Kidney epithelial cell (primary cell): ENCODE data around the gene STAG1. TPM values are rescaled to one million over a fixed set of nuclear protein-coding genes. Genes with fewer than 3 reads are reported as not detected.

Source experiments
- DNase-seq: peaks from one replicate; pipeline ENCODE4 v3.0.0-alpha.2; 2010; ENCODE audit warnings: low read depth
- H3K27me3 ChIP-seq: 2 replicates; pipeline ENCODE4 v1.6.0; 2011; ENCODE audit warnings: low read length; ENCODE audit not compliant: control insufficient read depth, insufficient read depth
- H3K36me3 ChIP-seq: 2 replicates; pipeline ENCODE4 v1.5.1; 2011; ENCODE audit warnings: low read length; ENCODE audit not compliant: control insufficient read depth, insufficient read depth
- H3K4me3 ChIP-seq: 2 replicates; pipeline ENCODE4 v1.5.1; 2011; ENCODE audit warnings: low read depth, mild to moderate bottlenecking, control low read depth, low read length
- total RNA-seq: library from RNA; depleted of rRNA; stranded (reverse); fragments of >200 nt; gene quantifications from 2 replicates; pipeline ENCODE4 v1.2.3, GENCODE V29; 2015
- TF ChIP-seq, protein P1 (sequence below): IDR thresholded peaks from 2 replicates; pipeline ENCODE4 v1.5.1; 2011; ENCODE audit warnings: mild to moderate bottlenecking, moderate library complexity, low read length, control low read depth, inconsistent platforms; ENCODE audit not compliant: insufficient read depth, poor library complexity, severe bottlenecking

STAG1 gene
- total RNA-seq, 1 donor from 2014 or later, result 20.7 TPM

DNA sequence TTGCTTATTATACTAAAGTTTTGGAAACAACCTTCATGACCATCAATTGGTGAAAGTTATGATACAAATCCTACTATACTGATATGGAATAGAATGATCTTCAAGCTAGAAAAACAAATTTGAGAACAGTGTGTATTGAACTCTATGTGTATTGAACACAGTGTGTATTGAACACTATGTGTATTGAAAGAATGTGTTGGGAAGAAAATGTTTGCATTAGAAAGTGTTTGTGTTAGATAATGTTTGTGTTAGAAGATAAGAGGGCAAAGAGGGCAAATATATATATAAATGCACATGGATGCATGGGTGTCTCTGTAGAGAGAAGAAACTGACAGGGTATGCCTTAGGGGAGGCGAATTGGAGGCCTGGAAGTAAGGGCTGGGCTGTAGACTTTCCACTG lies 459.7 kb downstream of the STAG1 start:
- Histone ChIP-seq H3K27me3 (no peaks in the 10 kb centered on the region), H3K4me3 (no peak overlapping the region), H3K36me3 (no peaks in the 10 kb centered on the region)
- no peak for DNase-seq
- TF ChIP-seq, protein P1, sequence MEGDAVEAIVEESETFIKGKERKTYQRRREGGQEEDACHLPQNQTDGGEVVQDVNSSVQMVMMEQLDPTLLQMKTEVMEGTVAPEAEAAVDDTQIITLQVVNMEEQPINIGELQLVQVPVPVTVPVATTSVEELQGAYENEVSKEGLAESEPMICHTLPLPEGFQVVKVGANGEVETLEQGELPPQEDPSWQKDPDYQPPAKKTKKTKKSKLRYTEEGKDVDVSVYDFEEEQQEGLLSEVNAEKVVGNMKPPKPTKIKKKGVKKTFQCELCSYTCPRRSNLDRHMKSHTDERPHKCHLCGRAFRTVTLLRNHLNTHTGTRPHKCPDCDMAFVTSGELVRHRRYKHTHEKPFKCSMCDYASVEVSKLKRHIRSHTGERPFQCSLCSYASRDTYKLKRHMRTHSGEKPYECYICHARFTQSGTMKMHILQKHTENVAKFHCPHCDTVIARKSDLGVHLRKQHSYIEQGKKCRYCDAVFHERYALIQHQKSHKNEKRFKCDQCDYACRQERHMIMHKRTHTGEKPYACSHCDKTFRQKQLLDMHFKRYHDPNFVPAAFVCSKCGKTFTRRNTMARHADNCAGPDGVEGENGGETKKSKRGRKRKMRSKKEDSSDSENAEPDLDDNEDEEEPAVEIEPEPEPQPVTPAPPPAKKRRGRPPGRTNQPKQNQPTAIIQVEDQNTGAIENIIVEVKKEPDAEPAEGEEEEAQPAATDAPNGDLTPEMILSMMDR, result no peak

DNA sequence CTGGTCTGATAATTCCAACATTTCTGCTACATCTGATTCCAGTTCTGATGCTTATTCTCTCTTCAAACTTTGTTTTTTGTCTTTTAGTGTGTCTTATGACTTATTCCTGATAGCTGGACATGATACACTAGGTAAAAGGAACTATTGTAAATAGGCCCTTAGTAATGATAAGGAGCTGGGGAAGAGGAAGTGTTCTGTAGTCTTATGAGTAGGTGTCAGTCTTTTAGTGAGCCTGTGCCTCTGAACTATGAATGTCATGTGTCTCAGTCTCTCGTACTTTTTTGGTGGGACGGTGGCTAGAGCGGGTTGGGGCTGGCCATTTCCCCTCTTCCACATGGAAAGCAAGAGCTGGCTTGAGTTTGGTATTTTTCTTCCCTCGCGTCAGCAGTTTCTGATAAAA lies 460.9 kb downstream of the STAG1 start:
- DNase-seq, result no peak
- H3K36me3 ChIP-seq, result no peaks in the 10 kb centered on the region
- no peak overlapping the region for H3K4me3 ChIP-seq
- TF ChIP-seq, protein P1, result no peak
- no peaks in the 10 kb centered on the region for H3K27me3 ChIP-seq

Other genes starting within 250 kb of the STAG1 start
- gene SLC35G2, start 66.7 kb upstream of the STAG1 start, total RNA-seq, result 3.9 and 6.6 TPM in 2 replicates
- gene NCK1, start 109.8 kb upstream of the STAG1 start, total RNA-seq, result 17.7 and 25.7 TPM in 2 replicates
- gene IL20RB, start 205.6 kb upstream of the STAG1 start, total RNA-seq, result 0.58 and 0.89 TPM in 2 replicates